GM23338 (cell line): ENCODE data around the gene PALLD. TPM values are rescaled to one million over a fixed set of nuclear protein-coding genes. Genes with fewer than 3 reads are reported as not detected.

ENCODE experiments used
- ATAC-seq: fragments of 200-7000 bp; cut with Tn5 transposase; 3 replicates; pipeline ENCODE4 v1.9.1; 2020
- DNase-seq: peaks from one replicate; pipeline ENCODE4 v3.0.0-alpha.2; 2015; ENCODE audit warnings: low spot score
- H2AFZ ChIP-seq: fragments of 200-600 bp; sonication (generic); 2 replicates; pipeline ENCODE4 v1.8.0; 2016; ENCODE audit warnings: antibody characterized with exemption, mild to moderate bottlenecking, moderate library complexity
- H3F3A ChIP-seq: fragments of 200-600 bp; sonication (generic); replicated peaks from 2 replicates; pipeline ENCODE4 v1.8.0; 2017; ENCODE audit warnings: antibody characterized with exemption, mixed run types, low read depth
- H3K27ac ChIP-seq: fragments of 200-600 bp; sonication (generic); 2 replicates; pipeline ENCODE4 v1.6.1; 2016; ENCODE audit warnings: low read depth
- H3K27me3 ChIP-seq: fragments of 200-600 bp; sonication (generic); 2 replicates; pipeline ENCODE4 v1.8.0; 2016; ENCODE audit warnings: mild to moderate bottlenecking, mixed run types, moderate library complexity; ENCODE audit not compliant: insufficient read depth
- H3K36me3 ChIP-seq: fragments of 200-600 bp; sonication (generic); 2 replicates; pipeline ENCODE4 v1.8.0; 2016; ENCODE audit warnings: mild to moderate bottlenecking; ENCODE audit not compliant: insufficient read depth
- H3K4me1 ChIP-seq: fragments of 200-600 bp; sonication (generic); 2 replicates; pipeline ENCODE4 v1.8.0; 2016; ENCODE audit warnings: mild to moderate bottlenecking, moderate library complexity; ENCODE audit not compliant: insufficient read depth
- H3K4me2 ChIP-seq: fragments of 200-600 bp; sonication (generic); 2 replicates; pipeline ENCODE4 v1.7.1; 2017; ENCODE audit warnings: mixed run types
- H3K4me3 ChIP-seq: fragments of 200-600 bp; sonication (generic); 2 replicates; pipeline ENCODE4 v1.6.1; 2016; ENCODE audit warnings: mixed run types
- H3K79me2 ChIP-seq: fragments of 200-600 bp; sonication (generic); replicated peaks from 2 replicates; pipeline ENCODE4 v1.8.0; 2017; ENCODE audit warnings: mild to moderate bottlenecking; ENCODE audit not compliant: insufficient read depth
- H3K9me2 ChIP-seq: fragments of 200-600 bp; sonication (generic); 2 replicates; pipeline ENCODE4 v1.8.0; 2017; ENCODE audit not compliant: insufficient read depth
- H4K20me1 ChIP-seq: fragments of 200-600 bp; sonication (generic); replicated peaks from 2 replicates; pipeline ENCODE4 v1.8.0; 2017; ENCODE audit warnings: mild to moderate bottlenecking; ENCODE audit not compliant: insufficient read depth
- H3K27ac Mint-ChIP-seq: 2 replicates; pipeline ENCODE4 v1.8.0; 2020; ENCODE audit warnings: inconsistent platforms, mild to moderate bottlenecking, moderate library complexity, mixed read lengths
- H3K27me3 Mint-ChIP-seq: 3 replicates; pipeline ENCODE4 v1.8.0; 2022; ENCODE audit warnings: low read depth, mild to moderate bottlenecking, moderate library complexity, mixed read lengths, inconsistent platforms; ENCODE audit not compliant: insufficient read depth, poor library complexity
- H3K36me3 Mint-ChIP-seq: 3 replicates; pipeline ENCODE4 v1.8.0; 2021; ENCODE audit warnings: low read depth, mild to moderate bottlenecking, inconsistent platforms, moderate library complexity, mixed read lengths
- H3K4me1 Mint-ChIP-seq: 3 replicates; pipeline ENCODE4 v1.8.0; 2020; ENCODE audit warnings: mild to moderate bottlenecking, inconsistent platforms, mixed read lengths
- H3K4me3 Mint-ChIP-seq: 3 replicates; pipeline ENCODE4 v1.8.0; 2021; ENCODE audit warnings: moderate library complexity, mild to moderate bottlenecking, inconsistent platforms, mixed read lengths
- H3K9me3 Mint-ChIP-seq: 3 replicates; pipeline ENCODE4 v1.8.0; 2020; ENCODE audit warnings: moderate library complexity, mild to moderate bottlenecking, inconsistent platforms, mixed read lengths
- CREB1 ChIP-seq: fragments of 250-450 bp; sonication (Bioruptor Pico); IDR thresholded peaks from 2 replicates; pipeline ENCODE4 v1.5.0; 2020; ENCODE audit warnings: low read depth, mild to moderate bottlenecking, moderate library complexity
- ETS1 ChIP-seq: IDR thresholded peaks from 2 replicates; pipeline ENCODE4 v1.6.1; 2016; ENCODE audit warnings: antibody characterized with exemption
- EZH2 ChIP-seq: fragments of 200-600 bp; sonication (generic); IDR thresholded peaks from one replicate; pipeline ENCODE4 v1.8.0; 2017; ENCODE audit warnings: antibody characterized with exemption, mild to moderate bottlenecking, low read depth; ENCODE audit not compliant: unreplicated experiment
- EZH2phosphoT487 ChIP-seq: fragments of 200-600 bp; sonication (generic); IDR thresholded peaks from one replicate; pipeline ENCODE4 v1.8.1; 2018; ENCODE audit warnings: antibody characterized with exemption; ENCODE audit not compliant: unreplicated experiment
- JUNB ChIP-seq: IDR thresholded peaks from one replicate; pipeline ENCODE4 v1.6.1; 2016; ENCODE audit warnings: antibody characterized with exemption; ENCODE audit not compliant: unreplicated experiment
- NANOG ChIP-seq: IDR thresholded peaks from 2 replicates; pipeline ENCODE4 v1.6.1; 2016; ENCODE audit warnings: antibody characterized with exemption, borderline replicate concordance
- REST ChIP-seq: IDR thresholded peaks from one replicate; pipeline ENCODE4 v1.6.1; 2018; ENCODE audit warnings: antibody characterized with exemption; ENCODE audit not compliant: unreplicated experiment
- STAT1 ChIP-seq: IDR thresholded peaks from one replicate; pipeline ENCODE4 v1.6.1; 2016; ENCODE audit warnings: antibody characterized with exemption; ENCODE audit not compliant: unreplicated experiment
- ZNF331 ChIP-seq: fragments of 250-450 bp; sonication (Bioruptor Pico); IDR thresholded peaks from 2 replicates; pipeline ENCODE4 v1.5.0; 2020; ENCODE audit warnings: low read depth, mild to moderate bottlenecking, moderate library complexity
- ZNF462 ChIP-seq: fragments of 250-450 bp; sonication (Bioruptor Pico); IDR thresholded peaks from 2 replicates; pipeline ENCODE4 v1.5.0; 2020; ENCODE audit warnings: mild to moderate bottlenecking, moderate library complexity
- polyA plus RNA-seq: library from polyadenylated mRNA; unstranded; fragments of >200 nt; fragmentation: Nextera tagmentation; extraction: Ambion mirVana; gene quantifications from 2 replicates; pipeline ENCODE4 v1.2.1, GENCODE V29; 2016
- total RNA-seq: library from RNA; depleted of rRNA; stranded (reverse); fragments of >200 nt; shearing (Covaris generic); gene quantifications from 2 replicates; pipeline ENCODE4 v1.2.3, GENCODE V29; 2014

Gene PALLD
- total and polyA plus RNA-seq, 2 experiments from 2014 or later: 13.1 to 30.2 TPM

GRCh38 chr4:168840392-168840763 lies 343.5 kb downstream of the PALLD start (continued):
- TF ChIP-seq ETS1 (no peak), NANOG (no peak), EZH2phosphoT487 (no peak), REST (no peak), JUNB (no peak), EZH2 (no peak)

GRCh38 chr4:168841000-168841671 lies 344.3 kb downstream of the PALLD start:
- no peaks in the 10 kb centered on the region for H4K20me1 ChIP-seq
- H3K27me3 ChIP-seq: no peaks in the 10 kb centered on the region
- Mint-ChIP-seq H3K27ac (peak overlapping the region; percentile 55), H3K36me3 (peaks cover 20% of the 10 kb centered on the region; the same call in 2 of the 3 replicates), H3K9me3 (no peaks in the 10 kb centered on the region; the same call in 2 of the 3 replicates), H3K4me3 (no peak overlapping the region), H3K4me1 (peaks cover 71% of the 10 kb centered on the region), H3K27me3 (peaks cover 4% of the 10 kb centered on the region)
- no peak overlapping the region for H2AFZ ChIP-seq
- H3K36me3 ChIP-seq: no peaks in the 10 kb centered on the region
- H3K4me1 ChIP-seq: peaks cover 48% of the 10 kb centered on the region
- H3K4me3 ChIP-seq: no peak overlapping the region
- H3K4me2 ChIP-seq: peak overlapping the region; percentile 0; the same call in 1 of the 2 replicates
- peaks cover 8% of the 10 kb centered on the region; the same call in 1 of the 2 replicates for H3K79me2 ChIP-seq
- ATAC-seq (peak; percentile 90), DNase-seq (peak; percentile 87)
- H3K9me2 ChIP-seq: no peaks in the 10 kb centered on the region
- no peaks in the 10 kb centered on the region for H3F3A ChIP-seq
- H3K27ac ChIP-seq: peak overlapping the region; percentile 56
- TF ChIP-seq CREB1 (0 out of 2 replicates have a peak, but pooled peaks have one; percentile 4), NANOG (peak; percentile 49; the same call in 1 of the 2 replicates), EZH2 (no peak), ZNF331 (0 out of 2 replicates have a peak, but pooled peaks have one; percentile 2), STAT1 (no peak), ZNF462 (CRISPR knock-in tag) (peak; percentile 72), EZH2phosphoT487 (no peak), ETS1 (no peak), JUNB (no peak)
